ENCODE data around the gene MANF.
A peak's percentile ranks its signal among the peaks of the same experiment; 100 is the strongest.
"Not testable (repeated sequence)": the region's sequence is repeated elsewhere in the genome, so short reads cannot be mapped to it uniquely, and the experiment has no call there.

Gene MANF

GRCh38 chr3:51373658-51374421 lies 11.3 kb upstream of the MANF start:
- no peak for DNase-seq

GRCh38 chr3:51374456-51374855 lies 10.6 kb upstream of the MANF start:
- DNase-seq: no peak

- DNase-seq: no peak
These were observed 10.0 kb upstream of the MANF start for GRCh38 chr3:51375136-51375535.

- DNase-seq: no peak
These were observed 9.5 kb upstream of the MANF start for GRCh38 chr3:51375571-51375970.

GRCh38 chr3:51378065-51378464 lies 7.0 kb upstream of the MANF start:
- no peak for DNase-seq

GRCh38 chr3:51378726-51379125 lies 6.4 kb upstream of the MANF start:
- no peak for DNase-seq

- DNase-seq: no peak
These were observed 5.8 kb upstream of the MANF start for GRCh38 chr3:51379301-51379700.

GRCh38 chr3:51379746-51380455 lies 5.2 kb upstream of the MANF start:
- no peak for DNase-seq

GRCh38 chr3:51380601-51381332 lies 4.3 kb upstream of the MANF start:
- no peak for DNase-seq

GRCh38 chr3:51381333-51381705 lies 3.8 kb upstream of the MANF start:
- no peak for DNase-seq

- DNase-seq: no peak
These were observed 2.9 kb upstream of the MANF start for GRCh38 chr3:51382076-51382745.

- DNase-seq: no peak
These were observed 2.0 kb upstream of the MANF start for GRCh38 chr3:51382947-51383578.

GRCh38 chr3:51384055-51384725 lies 901 bp upstream of the MANF start:
- DNase-seq: no peak

GRCh38 chr3:51385621-51386091 lies 565 bp downstream of the MANF start:
- DNase-seq: no peak

- no peak for DNase-seq
These were observed 1.2 kb downstream of the MANF start for GRCh38 chr3:51386159-51386851.

- DNase-seq: no peak
These were observed 1.8 kb downstream of the MANF start for GRCh38 chr3:51386852-51387229.

GRCh38 chr3:51387281-51387680 lies 2.2 kb downstream of the MANF start:
- not testable (repeated sequence) for DNase-seq

- DNase-seq: no peak
These were observed 3.4 kb downstream of the MANF start for GRCh38 chr3:51388286-51389029.

- DNase-seq: peak; percentile 56
These were observed 4.5 kb downstream of the MANF start for GRCh38 chr3:51389423-51390183.

Data from activated naive CD4-positive, alpha-beta T cell treated with Interleukin-2 at 50 U/mL for 16 hours (primary cell).